Endometrium (tissue), 2 donors: ENCODE measurements around the gene DXO.
"Not testable (repeated sequence)": the region's sequence is repeated elsewhere in the genome, so short reads cannot be mapped to it uniquely, and the experiment has no call there.

Experiments used
- FAIRE-seq: peaks from 2 replicates; lab custom pipeline; 2012; peaks lifted over from hg19 to GRCh38; lab: Jason Lieb, UNC
- donor health status: control.
- donor health status: control.

The DXO gene

GRCh38 chr6:31980195-31980876, 8.4 kb upstream of the DXO start:
- not testable (repeated sequence) for FAIRE-seq

- FAIRE-seq, result no peak
These were observed 7.4 kb upstream of the DXO start for GRCh38 chr6:31979238-31979898.

- no peak for FAIRE-seq
These were observed 6.9 kb upstream of the DXO start for GRCh38 chr6:31978831-31979230.

- no peak for FAIRE-seq
These were observed 6.0 kb upstream of the DXO start for GRCh38 chr6:31977816-31978431.

GRCh38 chr6:31976065-31976464, 4.1 kb upstream of the DXO start:
- not testable (repeated sequence) for FAIRE-seq

- no peak for FAIRE-seq
These were observed 892 bp upstream of the DXO start for GRCh38 chr6:31972709-31973350.

GRCh38 chr6:31971279-31971992, 502 bp downstream of the DXO start:
- FAIRE-seq, result no peak

- no peak for FAIRE-seq
These were observed 1.2 kb downstream of the DXO start for GRCh38 chr6:31970604-31971271.

GRCh38 chr6:31969712-31970603, 2.0 kb downstream of the DXO start:
- FAIRE-seq, result no peak

- FAIRE-seq, result no peak
These were observed 2.9 kb downstream of the DXO start for GRCh38 chr6:31968791-31969711.

GRCh38 chr6:31968326-31968725, 3.6 kb downstream of the DXO start:
- FAIRE-seq, result no peak

GRCh38 chr6:31967926-31968320, 4.0 kb downstream of the DXO start:
- no peak for FAIRE-seq

- FAIRE-seq, result no peak
These were observed 4.7 kb downstream of the DXO start for GRCh38 chr6:31966997-31967925.

GRCh38 chr6:31966506-31966905, 5.4 kb downstream of the DXO start:
- no peak for FAIRE-seq

- FAIRE-seq, result no peak
These were observed 6.2 kb downstream of the DXO start for GRCh38 chr6:31965700-31966099.

- no peak for FAIRE-seq
These were observed 8.0 kb downstream of the DXO start for GRCh38 chr6:31963921-31964320.

GRCh38 chr6:31961616-31962015, 10.3 kb downstream of the DXO start:
- no peak for FAIRE-seq
